Activated CD8-positive, alpha-beta T cell treated with anti-CD3 and anti-CD28 coated beads, Interleukin-2, amount 10 ng/mL, durations not matched to agents 7 days and 5 days (primary cell): ENCODE measurements around the gene DENND1A. TPM values are rescaled to one million over a fixed set of nuclear protein-coding genes. Genes with fewer than 3 reads are reported as not detected.
"Not testable (repeated sequence)": the region's sequence is repeated elsewhere in the genome, so short reads cannot be mapped to it uniquely, and the experiment has no call there.

Source experiments
- ATAC-seq: fragments of 150-1000 bp; cut with Tn5 transposase; one replicate; pipeline ENCODE4 v1.10.0; 2021; ENCODE audit warnings: moderate library complexity
- CTCF ChIA-PET: fragments of 350-600 bp; sonication (Branson Sonifier 250); formaldehyde crosslinking; loops from one replicate; lab custom pipeline; 2021; ENCODE audit warnings: antibody characterized with exemption; lab: Charles Lee
- POLR2A ChIA-PET: fragments of 350-600 bp; sonication (Branson Sonifier 250); formaldehyde crosslinking; loops from one replicate; lab custom pipeline; 2021; ENCODE audit warnings: antibody characterized with exemption; lab: Charles Lee
- DNase-seq: peaks from one replicate; pipeline ENCODE4 v3.0.0-alpha.2; 2020
- H3K27ac Mint-ChIP-seq: one replicate; pipeline ENCODE4 v1.8.0; 2021; ENCODE audit warnings: mild to moderate bottlenecking, mixed read lengths
- H3K27me3 Mint-ChIP-seq: one replicate; pipeline ENCODE4 v1.8.0; 2021; ENCODE audit warnings: low read depth, mixed read lengths
- H3K36me3 Mint-ChIP-seq: one replicate; pipeline ENCODE4 v1.8.0; 2021; ENCODE audit warnings: low read depth, mixed read lengths
- H3K4me1 Mint-ChIP-seq: one replicate; pipeline ENCODE4 v1.8.0; 2021; ENCODE audit warnings: low read depth, mixed read lengths
- H3K4me3 Mint-ChIP-seq: one replicate; pipeline ENCODE4 v1.8.0; 2021; ENCODE audit warnings: mild to moderate bottlenecking, mixed read lengths
- H3K9me3 Mint-ChIP-seq: one replicate; pipeline ENCODE4 v1.8.0; 2022; ENCODE audit warnings: mixed read lengths; ENCODE audit not compliant: insufficient read depth
- total RNA-seq, 2 experiments: library from RNA; stranded (reverse); gene quantifications; one replicate each; pipeline ENCODE4 v1.2.3, GENCODE V29; 2021

Gene DENND1A
- total RNA-seq, 2 experiments from 2014 or later, result 13.0 to 15.5 TPM

GRCh38 chr9:123645126-123645525 lies 284.8 kb downstream of the DENND1A start:
- ChIA-PET CTCF (no interaction called here), POLR2A (no interaction called here)
- H3K36me3 Mint-ChIP-seq, result peaks cover 12% of the 10 kb centered on the region
- peaks cover 11% of the 10 kb centered on the region for H3K27me3 Mint-ChIP-seq
- H3K27ac Mint-ChIP-seq, result no peak overlapping the region
- DNase-seq, result no peak
- peaks cover 23% of the 10 kb centered on the region for H3K4me1 Mint-ChIP-seq
- peaks cover 6% of the 10 kb centered on the region for H3K9me3 Mint-ChIP-seq
- no peak overlapping the region for H3K4me3 Mint-ChIP-seq
- ATAC-seq, result no peak

GRCh38 chr9:123643518-123643917 lies 286.4 kb downstream of the DENND1A start:
- CTCF ChIA-PET, result interaction anchor here (1.0 kb wide), 1 partner anchor 28 kb away, joined by 3 read pairs; no protein-coding TSS in a partner anchor
- Mint-ChIP-seq H3K27ac (no peak overlapping the region), H3K9me3 (peaks cover 1% of the 10 kb centered on the region), H3K4me1 (peaks cover 23% of the 10 kb centered on the region), H3K27me3 (peaks cover 11% of the 10 kb centered on the region), H3K36me3 (peaks cover 10% of the 10 kb centered on the region), H3K4me3 (no peak overlapping the region)
- POLR2A ChIA-PET, result no interaction called here
- no peak for ATAC-seq
- DNase-seq, result no peak

- no peak overlapping the region for H3K4me3 Mint-ChIP-seq
- POLR2A ChIA-PET, result no interaction called here
- peaks cover 9% of the 10 kb centered on the region for H3K36me3 Mint-ChIP-seq
- ATAC-seq (no peak), DNase-seq (no peak)
- CTCF ChIA-PET, result interaction anchor here (1.0 kb wide), 1 partner anchor 27 kb away, joined by 3 read pairs; no protein-coding TSS in a partner anchor
- H3K4me1 Mint-ChIP-seq, result peaks cover 32% of the 10 kb centered on the region
- H3K27ac Mint-ChIP-seq, result no peak overlapping the region
- H3K27me3 Mint-ChIP-seq, result peaks cover 11% of the 10 kb centered on the region
- H3K9me3 Mint-ChIP-seq, result no peaks in the 10 kb centered on the region
Measured at GRCh38 chr9:123642291-123643278, 287.3 kb downstream of the DENND1A start.

- peaks cover 1% of the 10 kb centered on the region for H3K36me3 Mint-ChIP-seq
- ChIA-PET CTCF (no interaction called here), POLR2A (no interaction called here)
- no peaks in the 10 kb centered on the region for H3K9me3 Mint-ChIP-seq
- H3K27ac Mint-ChIP-seq, result peak overlapping the region; percentile 46
- peaks cover 42% of the 10 kb centered on the region for H3K4me1 Mint-ChIP-seq
- peak overlapping the region; percentile 28 for H3K4me3 Mint-ChIP-seq
- ATAC-seq (peak; percentile 49), DNase-seq (peak; percentile 79)
- H3K27me3 Mint-ChIP-seq, result peaks cover 18% of the 10 kb centered on the region
Measured at GRCh38 chr9:123640792-123641222, 289.1 kb downstream of the DENND1A start.

GRCh38 chr9:123639743-123640142 lies 290.2 kb downstream of the DENND1A start:
- H3K27ac Mint-ChIP-seq, result no peak overlapping the region
- H3K4me3 Mint-ChIP-seq, result no peak overlapping the region
- H3K36me3 Mint-ChIP-seq, result peaks cover 1% of the 10 kb centered on the region
- peaks cover 48% of the 10 kb centered on the region for H3K4me1 Mint-ChIP-seq
- ATAC-seq, result no peak
- CTCF ChIA-PET, result interaction anchor here (1.5 kb wide), 1 partner anchor 26 kb away, joined by 3 read pairs; no protein-coding TSS in a partner anchor
- no peak for DNase-seq
- H3K27me3 Mint-ChIP-seq, result peaks cover 25% of the 10 kb centered on the region
- POLR2A ChIA-PET, result no interaction called here
- H3K9me3 Mint-ChIP-seq, result no peaks in the 10 kb centered on the region

GRCh38 chr9:123637945-123638634 lies 291.8 kb downstream of the DENND1A start:
- Mint-ChIP-seq H3K27me3 (peaks cover 25% of the 10 kb centered on the region), H3K4me1 (peaks cover 53% of the 10 kb centered on the region), H3K4me3 (peak overlapping the region; percentile 74), H3K9me3 (no peaks in the 10 kb centered on the region), H3K36me3 (peaks cover 1% of the 10 kb centered on the region), H3K27ac (peak overlapping the region; percentile 77)
- POLR2A ChIA-PET, result interaction anchor here (0.6 to 0.9 kb wide), 2 partner anchors 21 to 114 kb away, joined by 3 to 4 read pairs; no protein-coding TSS in a partner anchor
- DNase-seq (peak; percentile 83), ATAC-seq (peak; percentile 86)
- CTCF ChIA-PET, result interaction anchor here (0.7 to 1.6 kb wide), 5 partner anchors 9 to 403 kb away, joined by 3 to 8 read pairs (median 3); no protein-coding TSS in a partner anchor

GRCh38 chr9:123637606-123637944 lies 292.4 kb downstream of the DENND1A start:
- no peaks in the 10 kb centered on the region for H3K9me3 Mint-ChIP-seq
- ATAC-seq (peak; percentile 33), DNase-seq (no peak)
- peak overlapping the region; percentile 77 for H3K27ac Mint-ChIP-seq
- peaks cover 1% of the 10 kb centered on the region for H3K36me3 Mint-ChIP-seq
- H3K4me1 Mint-ChIP-seq, result peaks cover 53% of the 10 kb centered on the region
- H3K27me3 Mint-ChIP-seq, result peaks cover 25% of the 10 kb centered on the region
- peak overlapping the region; percentile 74 for H3K4me3 Mint-ChIP-seq
- ChIA-PET POLR2A (interaction anchor here (0.9 kb wide), 1 partner anchor 21 kb away, joined by 4 read pairs; no protein-coding TSS in a partner anchor), CTCF (interaction anchor here (0.7 to 1.6 kb wide), 5 partner anchors 10 to 404 kb away, joined by 3 to 8 read pairs (median 3); no protein-coding TSS in a partner anchor)

- H3K4me3 Mint-ChIP-seq, H3K27ac Mint-ChIP-seq, ATAC-seq, POLR2A ChIA-PET, H3K36me3 Mint-ChIP-seq, DNase-seq, H3K9me3 Mint-ChIP-seq: not testable (repeated sequence)
- CTCF ChIA-PET, result interaction anchor here (1.2 to 1.6 kb wide), 3 partner anchors 10 to 38 kb away, joined by 3 to 4 read pairs (median 3); no protein-coding TSS in a partner anchor
- peaks cover 53% of the 10 kb centered on the region for H3K4me1 Mint-ChIP-seq
- peaks cover 27% of the 10 kb centered on the region for H3K27me3 Mint-ChIP-seq
Measured at GRCh38 chr9:123636805-123637204, 293.1 kb downstream of the DENND1A start.

GRCh38 chr9:123631862-123632261 lies 298.1 kb downstream of the DENND1A start:
- no peak for DNase-seq
- Mint-ChIP-seq H3K4me3 (no peak overlapping the region), H3K36me3 (no peaks in the 10 kb centered on the region), H3K27me3 (peaks cover 20% of the 10 kb centered on the region), H3K4me1 (peaks cover 14% of the 10 kb centered on the region), H3K9me3 (no peaks in the 10 kb centered on the region), H3K27ac (no peak overlapping the region)
- CTCF ChIA-PET, result no interaction called here
- POLR2A ChIA-PET, result no interaction called here
- ATAC-seq, result no peak

GRCh38 chr9:123630233-123630632 lies 299.7 kb downstream of the DENND1A start:
- Mint-ChIP-seq H3K4me1 (peaks cover 6% of the 10 kb centered on the region), H3K27me3 (peaks cover 14% of the 10 kb centered on the region), H3K4me3 (no peak overlapping the region), H3K27ac (no peak overlapping the region), H3K36me3 (no peaks in the 10 kb centered on the region), H3K9me3 (no peaks in the 10 kb centered on the region)
- ATAC-seq (no peak), DNase-seq (no peak)
- CTCF ChIA-PET, result interaction anchor here (1.1 kb wide), 1 partner anchor 15 kb away, joined by 4 read pairs; no protein-coding TSS in a partner anchor
- POLR2A ChIA-PET, result no interaction called here

- ATAC-seq, result no peak
- no peaks in the 10 kb centered on the region for H3K9me3 Mint-ChIP-seq
- POLR2A ChIA-PET, result no interaction called here
Measured at GRCh38 chr9:123629531-123629930, 300.4 kb downstream of the DENND1A start.

More at GRCh38 chr9:123629531-123629930, 300.4 kb downstream of the DENND1A start:
- no peak overlapping the region for H3K27ac Mint-ChIP-seq
- CTCF ChIA-PET, result no interaction called here
- DNase-seq, result no peak
- H3K4me1 Mint-ChIP-seq, result peaks cover 6% of the 10 kb centered on the region
- no peak overlapping the region for H3K4me3 Mint-ChIP-seq
- no peaks in the 10 kb centered on the region for H3K36me3 Mint-ChIP-seq
- H3K27me3 Mint-ChIP-seq, result peaks cover 7% of the 10 kb centered on the region
